Measurements from ENCODE around the gene PTPN22.
"Not testable (repeated sequence)": the region's sequence is repeated elsewhere in the genome, so short reads cannot be mapped to it uniquely, and the experiment has no call there.

Gene PTPN22

DNA sequence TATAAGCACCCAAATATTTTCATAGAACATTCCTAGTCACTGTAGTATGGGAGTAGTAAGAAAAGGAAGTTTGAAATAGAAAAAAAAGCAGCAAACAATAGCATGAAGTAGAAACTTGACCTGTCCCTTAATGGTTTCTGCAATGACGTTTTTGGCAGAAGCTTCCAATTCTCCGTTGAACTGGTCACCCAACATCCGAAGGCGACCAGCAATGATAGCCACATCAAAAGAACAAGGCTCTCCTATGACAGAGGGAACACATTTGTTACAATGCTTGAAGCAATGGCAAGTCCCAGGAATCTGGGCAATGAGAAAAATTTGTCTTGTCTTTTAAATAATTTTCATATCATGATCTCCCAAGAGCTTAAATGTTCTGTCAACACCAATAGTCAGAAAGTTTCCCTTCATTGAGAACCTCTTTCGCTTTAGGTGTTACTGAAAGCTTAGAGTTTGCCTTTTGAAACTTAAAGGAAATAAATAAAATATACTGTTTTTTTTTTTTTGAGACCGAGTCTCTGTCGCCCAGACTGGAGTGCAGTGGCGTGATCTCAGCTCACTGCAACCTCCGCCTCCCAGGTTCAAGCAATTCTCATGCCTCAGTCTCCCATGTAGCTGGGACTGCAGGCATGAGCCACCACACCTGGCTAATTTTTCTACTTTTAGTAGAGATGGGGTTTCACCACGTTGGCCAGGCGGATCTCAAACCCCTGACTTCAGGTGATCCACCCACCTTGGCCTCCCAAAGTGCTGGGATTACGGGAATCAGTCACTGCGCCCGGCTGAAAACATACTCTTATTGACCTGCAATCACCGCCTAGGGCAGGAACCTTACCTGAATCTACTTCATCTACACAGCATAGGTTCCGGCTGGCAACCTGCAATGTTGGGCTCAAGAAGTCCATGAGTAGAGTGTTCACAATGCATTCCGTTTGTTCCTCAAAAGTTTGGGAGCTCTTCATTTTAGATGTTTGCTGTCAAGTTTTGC lies 15.2 kb upstream of the PTPN22 start:
- no peak for DNase-seq

DNA sequence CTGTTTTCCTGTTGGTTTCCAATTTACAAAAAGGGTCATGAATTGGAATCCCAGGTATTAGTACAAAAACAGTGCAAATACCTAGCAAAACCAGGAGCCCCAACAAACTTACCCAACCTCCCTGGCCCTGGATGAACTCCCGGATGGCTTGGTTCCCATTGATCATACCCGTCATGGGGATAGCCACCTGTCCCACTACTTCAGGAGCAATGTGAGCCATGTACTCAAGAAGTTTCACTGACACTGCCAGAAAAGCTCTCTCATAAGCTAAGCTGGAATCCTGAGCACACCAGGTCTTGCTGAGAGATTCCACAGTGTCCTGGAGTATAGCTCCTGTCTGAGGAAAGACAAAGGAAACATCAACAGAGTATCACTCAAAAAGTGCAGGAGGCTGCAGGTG lies 10.1 kb upstream of the PTPN22 start:
- DNase-seq: no peak

GRCh38 chr1:113879739-113880038 lies 8.2 kb upstream of the PTPN22 start:
- DNase-seq: no peak

DNA sequence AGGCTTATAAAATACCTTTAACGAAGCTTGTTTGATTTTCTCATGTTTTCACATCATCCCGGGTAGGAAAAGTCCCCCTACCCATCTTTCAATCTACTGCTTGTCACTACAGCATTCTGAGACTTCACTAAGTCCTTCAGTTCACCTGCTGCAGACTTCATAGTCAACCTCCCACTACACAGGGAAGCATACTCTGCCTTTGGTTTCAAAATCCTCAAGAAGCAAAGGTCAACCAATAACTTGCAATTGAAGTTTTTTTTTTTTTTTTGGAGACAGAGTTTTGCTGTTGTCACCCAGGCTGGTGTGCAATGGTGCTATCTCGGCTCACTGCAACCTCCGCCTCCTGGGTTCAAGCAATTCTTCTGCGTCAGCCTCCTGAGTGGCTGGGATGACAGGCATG lies 4.7 kb upstream of the PTPN22 start:
- no peak for DNase-seq

- DNase-seq: no peak
Observed at GRCh38 chr1:113875714-113876113, 4.2 kb upstream of the PTPN22 start.

DNA sequence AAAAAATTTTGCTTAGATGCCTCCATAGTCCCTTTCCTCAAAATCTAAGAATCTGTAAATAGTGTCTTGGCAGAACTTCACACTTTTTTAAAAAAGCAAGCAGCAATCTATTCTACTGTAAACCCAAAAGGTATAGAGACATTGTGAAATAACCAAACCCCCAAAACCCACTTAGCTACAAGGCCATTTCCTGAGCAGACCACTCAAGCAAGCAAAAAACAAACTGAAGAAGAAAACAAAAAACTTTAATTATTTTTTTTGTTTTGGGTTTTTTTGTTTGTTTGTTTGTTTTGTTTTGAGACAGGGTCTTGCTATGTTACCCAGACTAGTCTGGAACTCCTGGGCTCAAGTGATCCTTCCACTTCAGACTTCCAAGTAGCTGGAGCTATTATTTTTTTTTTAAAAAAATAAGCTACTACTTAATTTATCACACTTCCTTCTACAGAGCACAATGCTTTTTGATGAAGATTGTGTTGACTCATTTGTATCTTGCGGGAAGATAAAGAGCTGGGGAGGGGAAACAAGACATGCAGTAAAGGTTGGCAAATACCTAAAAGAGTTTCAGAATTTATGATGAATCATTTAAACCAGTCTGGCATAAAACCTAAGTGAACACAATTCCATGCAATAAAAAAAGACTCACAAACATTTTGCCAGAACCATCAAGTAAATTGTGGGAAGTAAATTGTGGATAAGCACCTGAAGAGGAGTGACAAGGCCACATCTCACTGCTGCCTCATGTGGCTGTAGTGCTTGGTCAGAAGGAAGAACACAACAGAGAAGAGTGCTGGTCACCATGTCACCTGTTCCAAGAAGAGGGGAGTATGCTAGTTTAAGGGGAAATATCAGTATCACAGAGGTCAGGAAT lies 2.7 kb upstream of the PTPN22 start:
- DNase-seq: no peak

- no peak for DNase-seq
Observed at GRCh38 chr1:113872219-113872935, 865 bp upstream of the PTPN22 start.

DNA sequence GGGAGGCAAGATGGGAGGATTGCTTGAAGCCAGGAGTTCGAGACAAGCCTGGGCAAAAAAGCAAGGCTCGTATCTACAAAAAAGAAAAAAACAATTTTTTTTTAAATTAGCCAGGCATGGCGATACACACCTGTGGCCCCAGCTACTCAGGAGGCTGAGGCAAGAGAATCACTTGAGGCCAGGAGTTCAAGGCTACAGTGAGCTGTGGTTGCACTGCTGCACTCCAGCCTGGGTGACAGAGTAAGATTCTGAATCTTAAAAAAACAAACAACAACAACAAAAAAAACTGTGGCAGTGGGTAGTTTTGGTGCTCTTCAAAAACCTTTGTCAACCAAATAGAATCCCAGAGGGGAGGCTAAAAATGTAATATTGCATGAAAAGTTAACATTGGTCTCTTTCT lies 734 bp downstream of the PTPN22 start:
- DNase-seq: no peak

DNA sequence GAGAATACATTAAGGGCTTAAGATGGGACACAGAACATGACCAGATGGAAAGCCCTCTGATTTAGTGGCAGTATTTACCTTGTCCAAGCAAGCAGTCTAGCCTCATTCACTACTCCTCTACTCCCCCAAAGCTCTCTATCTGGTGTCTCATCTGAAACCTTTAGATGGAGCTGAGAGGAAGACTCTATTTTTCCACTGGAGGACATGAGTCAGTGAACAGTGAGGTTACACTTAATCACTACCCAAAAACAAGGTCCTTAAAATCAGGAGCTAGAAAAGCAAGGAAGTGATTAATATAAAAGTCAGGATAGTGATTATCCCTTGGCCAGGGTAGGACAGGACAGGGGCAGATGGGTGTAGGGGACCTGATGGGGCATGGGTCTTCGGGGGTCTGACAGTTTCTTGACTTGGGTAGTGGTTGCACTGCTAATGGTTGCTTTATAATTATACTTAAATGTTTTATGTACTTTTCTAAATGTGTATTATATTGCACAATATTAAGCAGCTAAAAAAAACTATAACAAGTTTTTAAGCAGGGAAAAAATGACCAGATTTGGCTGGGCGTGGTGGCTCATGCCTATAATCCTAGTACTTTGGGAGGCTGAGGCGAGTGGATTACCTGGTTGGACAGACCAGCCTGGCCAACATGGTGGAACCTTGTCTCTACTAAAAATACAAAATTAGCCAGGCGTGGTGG lies 3.0 kb downstream of the PTPN22 start:
- no peak for DNase-seq

DNA sequence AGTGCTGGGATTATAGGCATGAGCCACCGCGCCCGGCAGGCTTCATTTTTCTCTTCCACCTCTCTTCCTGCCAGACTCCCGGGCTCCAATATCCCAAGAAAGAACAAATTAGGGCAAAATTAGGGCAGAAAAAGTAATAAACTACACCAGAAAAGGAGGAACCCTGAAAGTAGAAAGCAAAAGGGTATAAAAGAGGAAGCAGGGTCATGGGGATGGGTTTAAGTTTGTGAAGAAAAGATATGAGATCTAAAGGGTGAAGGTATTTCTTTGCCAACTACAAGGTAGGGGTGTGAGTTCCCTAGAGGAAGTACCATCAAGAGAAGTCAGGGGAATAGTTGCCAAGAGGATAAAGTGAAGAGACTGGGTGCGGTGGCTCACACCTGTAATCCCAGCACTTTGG lies 9.9 kb downstream of the PTPN22 start:
- DNase-seq: no peak

DNA sequence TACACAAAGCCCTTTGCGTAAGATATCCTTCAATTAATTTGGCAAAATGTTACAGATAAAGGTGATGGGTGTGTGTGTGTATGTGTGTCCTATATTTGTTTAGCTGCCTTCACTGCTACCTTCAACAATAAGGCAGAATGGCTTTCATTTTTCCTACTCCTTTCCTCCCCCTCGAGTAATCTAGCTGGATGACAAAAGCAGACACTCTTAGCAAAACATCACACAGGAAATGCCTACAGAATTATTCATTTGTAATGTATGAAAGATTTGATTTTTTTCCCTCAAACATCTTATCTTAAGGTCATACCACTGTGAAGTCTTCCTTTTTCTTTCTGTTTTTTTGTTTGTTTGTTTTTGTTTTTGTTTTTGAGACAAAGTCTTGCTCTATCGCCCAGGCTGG lies 10.6 kb downstream of the PTPN22 start:
- no peak for DNase-seq

- no peak for DNase-seq
Observed at GRCh38 chr1:113859478-113860175, 11.9 kb downstream of the PTPN22 start.

DNA sequence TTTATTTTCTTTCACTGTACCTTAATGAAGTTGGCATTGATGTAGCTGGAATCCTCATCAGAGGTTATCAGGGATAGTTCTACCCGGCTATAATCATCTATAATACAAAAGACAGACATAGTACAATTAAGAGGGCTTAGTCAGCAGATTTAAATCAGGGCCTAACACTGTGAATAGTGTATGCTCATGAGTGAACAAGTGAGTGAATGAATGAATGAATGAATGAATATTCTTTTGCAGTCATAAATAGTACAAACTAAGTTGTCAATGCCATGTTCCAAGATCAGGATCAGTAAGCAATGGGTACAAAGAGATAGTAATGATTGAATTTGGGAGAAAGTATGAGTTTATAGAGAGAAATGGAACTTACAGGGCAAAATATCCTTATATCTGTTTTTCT lies 12.5 kb downstream of the PTPN22 start:
- no peak for DNase-seq

GRCh38 chr1:113858418-113858817 lies 13.1 kb downstream of the PTPN22 start:
- no peak for DNase-seq

- DNase-seq: no peak
Observed at GRCh38 chr1:113857776-113858175, 13.7 kb downstream of the PTPN22 start.

- DNase-seq: no peak
Observed at GRCh38 chr1:113856401-113856790, 15.1 kb downstream of the PTPN22 start.

GRCh38 chr1:113855630-113856400 lies 15.7 kb downstream of the PTPN22 start:
- DNase-seq: no peak

GRCh38 chr1:113854234-113854633 lies 17.3 kb downstream of the PTPN22 start:
- no peak for DNase-seq

DNA sequence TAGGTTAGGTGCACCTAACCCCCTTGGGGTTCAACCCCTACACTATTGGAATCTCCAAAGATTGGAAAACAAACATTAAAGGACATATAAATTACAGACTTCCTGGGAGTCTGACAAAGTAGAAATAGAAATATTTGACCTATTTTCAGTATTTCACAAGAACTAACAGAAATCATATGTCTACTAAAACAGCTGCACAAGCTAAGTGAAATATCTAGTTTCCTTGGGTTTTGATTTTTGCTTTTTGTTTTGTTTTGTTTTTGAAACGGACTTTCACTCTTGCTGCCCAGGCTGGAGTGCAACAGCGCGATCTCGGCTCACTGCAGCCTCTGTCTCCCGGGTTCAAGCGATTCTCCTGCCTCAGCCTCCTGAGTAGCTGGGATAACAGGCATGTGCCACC lies 18.8 kb downstream of the PTPN22 start:
- DNase-seq: not testable (repeated sequence)

DNA sequence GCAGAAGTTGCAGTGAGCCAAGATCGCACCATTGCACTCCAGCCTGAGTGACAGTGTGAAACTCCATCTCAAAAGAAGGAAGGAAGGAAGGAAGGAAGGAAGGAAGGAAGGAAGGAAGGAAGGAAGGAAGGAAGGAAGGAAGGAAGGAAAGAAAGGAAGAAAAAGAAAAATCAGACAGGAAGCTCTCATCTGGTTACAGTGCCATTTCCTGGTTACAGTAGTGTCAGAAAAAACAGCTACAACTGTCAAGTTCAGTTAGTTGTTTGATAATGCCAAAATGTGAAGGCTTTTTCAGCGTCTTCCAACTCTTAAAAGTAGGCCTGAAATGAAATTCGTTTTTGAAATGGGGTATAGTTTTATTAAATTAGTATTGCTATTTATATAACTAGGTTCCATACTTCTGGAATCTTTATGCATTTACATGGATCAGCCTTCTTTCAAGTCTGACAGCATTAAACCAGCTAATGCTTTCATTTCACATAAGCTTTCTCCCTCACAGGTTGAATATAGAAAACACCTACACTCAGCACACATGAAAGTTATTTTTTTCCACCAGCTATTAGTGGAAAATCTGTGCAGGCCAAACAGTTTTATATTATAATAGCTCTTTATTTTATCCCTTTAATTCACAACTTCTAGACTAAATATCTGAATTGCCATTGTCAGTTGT lies 21.2 kb downstream of the PTPN22 start:
- no peak for DNase-seq

DNA sequence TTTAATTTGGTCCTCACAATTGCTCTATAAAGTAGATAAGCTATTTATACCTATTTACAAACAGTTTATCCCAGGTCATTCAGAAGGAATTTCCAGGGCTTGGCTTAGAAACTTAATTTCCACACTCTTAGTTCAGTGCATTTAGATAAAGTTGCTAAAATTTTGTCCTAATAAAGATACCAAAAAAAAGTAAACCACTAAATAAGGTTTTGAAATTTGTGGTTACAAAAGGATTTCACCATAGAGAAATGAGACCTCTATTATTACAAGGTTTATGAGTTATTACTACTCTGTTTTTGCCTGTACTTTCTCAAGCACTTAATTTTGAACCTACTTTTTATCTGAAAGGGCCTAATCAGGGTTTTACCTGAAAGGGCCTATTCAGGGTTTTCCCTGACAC lies 22.4 kb downstream of the PTPN22 start:
- DNase-seq: no peak
